HCT116 (cell line): Measurements from ENCODE around the gene UCP2. TPM values are rescaled to one million over a fixed set of nuclear protein-coding genes. Genes with fewer than 3 reads are reported as not detected.

ENCODE experiments used
- ATAC-seq: fragments of 200-7000 bp; cut with Tn5 transposase; 2 replicates; pipeline ENCODE4 v1.9.1; 2020; ENCODE audit warnings: mild to moderate bottlenecking, moderate library complexity
- BruUV-seq: library from RNA; stranded (reverse); fragments of 400-500 nt; replicated peaks from 2 replicates; lab custom pipeline; 2021; lab: Mats Ljungman, UMichigan
- CTCF ChIA-PET: fragments of 300-600 bp; sonication (Branson Sonifier 250); formaldehyde crosslinking; loops from one replicate; lab custom pipeline; 2021; ENCODE audit warnings: antibody characterized with exemption; lab: Charles Lee
- POLR2A ChIA-PET: fragments of 300-600, 350-600 bp; sonication (Branson Sonifier 250); formaldehyde crosslinking; loops from one replicate; lab custom pipeline; 2021; ENCODE audit warnings: antibody characterized with exemption; lab: Charles Lee
- RAD21 ChIA-PET, 2 experiments: fragments of 300-600 bp; sonication (Branson Sonifier 250); formaldehyde crosslinking; loops; one replicate each; lab custom pipeline; 2023; ENCODE audit warnings: low total read pairs in 2 of 2; ENCODE audit not compliant: uncharacterized antibody in 2 of 2, unreplicated experiment in 2 of 2, low non-redundant PET in 1 of 2; lab: Charles Lee
- DNase-seq: peaks from one replicate; pipeline ENCODE4 v3.0.0-alpha.2; 2010; ENCODE audit warnings: low read depth, low spot score
- H2AFZ ChIP-seq: fragments of 200-600 bp; shearing (Covaris generic), sonication (generic); 2 replicates; pipeline ENCODE4 v1.6.1; 2017; ENCODE audit warnings: low read depth, mixed run types, mixed read lengths, antibody characterized with exemption, low read length; ENCODE audit not compliant: poor library complexity, severe bottlenecking
- H3K27ac ChIP-seq: 2 replicates; pipeline ENCODE4 v1.5.1; 2012; ENCODE audit warnings: low read depth, low read length
- H3K27me3 ChIP-seq: fragments of 200-600 bp; sonication (generic); 2 replicates; pipeline ENCODE4 v1.6.1; 2016; ENCODE audit warnings: mixed run types, low read length, mixed read lengths; ENCODE audit not compliant: insufficient read depth
- H3K36me3 ChIP-seq, 2 experiments: fragments of 200-500 bp in 1 of 2; fragments of 200-600 bp in 1 of 2; sonication (Bioruptor generic) in 1 of 2; sonication (generic) in 1 of 2; 2 replicates each; pipeline versions ENCODE4 v1.5.1 to v1.6.1; 2014 to 2016; ENCODE audit warnings: low read length in 2 of 2, inconsistent platforms in 1 of 2, mixed read lengths in 1 of 2, mixed run types in 1 of 2; ENCODE audit not compliant: insufficient read depth in 2 of 2, control insufficient read depth in 1 of 2
- H3K4me1 ChIP-seq, 2 experiments: fragments of 200-600 bp in 1 of 2; sonication (generic) in 1 of 2; 2 replicates each; pipeline versions ENCODE4 v1.5.1 to v1.6.1; 2012 to 2017; ENCODE audit warnings: low read length in 2 of 2, inconsistent platforms in 1 of 2, mild to moderate bottlenecking in 1 of 2, mixed read lengths in 1 of 2, mixed run types in 1 of 2, moderate library complexity in 1 of 2; ENCODE audit not compliant: insufficient read depth in 2 of 2, control insufficient read depth in 1 of 2
- H3K4me2 ChIP-seq: fragments of 200-600 bp; sonication (generic); 2 replicates; pipeline ENCODE4 v1.6.1; 2017; ENCODE audit warnings: mixed run types, low read length, mixed read lengths
- H3K4me3 ChIP-seq, 2 experiments: fragments of 200-600 bp in 1 of 2; sonication (generic) in 1 of 2; replicated peaks in 1 of 2; 2 replicates each; pipeline ENCODE4 v1.5.1; 2011 to 2016; ENCODE audit warnings: low read length in 2 of 2, control low read depth in 1 of 2, low read depth in 1 of 2, mild to moderate bottlenecking in 1 of 2, mixed read lengths in 1 of 2, mixed run types in 1 of 2
- H3K79me2 ChIP-seq: fragments of 200-600 bp; sonication (generic); 2 replicates; pipeline ENCODE4 v1.6.1; 2017; ENCODE audit warnings: mild to moderate bottlenecking, mixed run types, low read length, moderate library complexity, mixed read lengths; ENCODE audit not compliant: insufficient read depth
- H3K9ac ChIP-seq: fragments of 200-600 bp; sonication (generic); 2 replicates; pipeline ENCODE4 v1.6.1; 2016; ENCODE audit warnings: low read length, mixed read lengths
- H3K9me2 ChIP-seq: fragments of 200-600 bp; sonication (generic), shearing (Covaris generic); 2 replicates; pipeline ENCODE4 v1.6.1; 2017; ENCODE audit warnings: mixed run types, mild to moderate bottlenecking, moderate library complexity; ENCODE audit not compliant: insufficient read depth
- H3K9me3 ChIP-seq, 2 experiments: fragments of 200-500 bp in 1 of 2; fragments of 200-600 bp in 1 of 2; sonication (Bioruptor generic) in 1 of 2; sonication (generic) in 1 of 2; 2 replicates each; pipeline ENCODE4 v1.6.1; 2014 to 2017; ENCODE audit warnings: low read length in 2 of 2, mixed read lengths in 2 of 2, inconsistent platforms in 1 of 2, low read depth in 1 of 2, mild to moderate bottlenecking in 1 of 2, mixed run types in 1 of 2, moderate library complexity in 1 of 2; ENCODE audit not compliant: control insufficient read depth in 1 of 2, insufficient read depth in 1 of 2
- H4K20me1 ChIP-seq: fragments of 200-600 bp; sonication (generic), shearing (Covaris generic); 2 replicates; pipeline ENCODE4 v1.6.1; 2017; ENCODE audit warnings: mixed run types, mild to moderate bottlenecking, moderate library complexity; ENCODE audit not compliant: insufficient read depth
- CBX3 ChIP-seq: IDR thresholded peaks from 2 replicates; pipeline ENCODE4 v1.6.1; 2012; ENCODE audit warnings: low read depth
- CEBPB ChIP-seq: IDR thresholded peaks from 2 replicates; pipeline ENCODE4 v1.6.1; 2012; ENCODE audit warnings: low read depth
- EZH2phosphoT487 ChIP-seq: fragments of 200-600 bp; IDR thresholded peaks from 2 replicates; pipeline ENCODE4 v1.6.1; 2018; ENCODE audit warnings: antibody characterized with exemption, borderline replicate concordance
- JUND ChIP-seq: IDR thresholded peaks from 2 replicates; pipeline ENCODE4 v1.6.1; 2012
- POLR2AphosphoS5 ChIP-seq: IDR thresholded peaks from 2 replicates; pipeline ENCODE4 v1.6.1; 2011; ENCODE audit warnings: mild to moderate bottlenecking, low read depth, low read length, moderate library complexity
- REST ChIP-seq: IDR thresholded peaks from 2 replicates; pipeline ENCODE4 v1.6.1; 2012; ENCODE audit warnings: low read depth
- TCF7L2 ChIP-seq: IDR thresholded peaks from 2 replicates; pipeline ENCODE4 v1.7.0; 2011; ENCODE audit warnings: borderline replicate concordance, inconsistent platforms; ENCODE audit not compliant: insufficient read depth, insufficient read length; ENCODE audit errors: extremely low read depth
- YY1 ChIP-seq: IDR thresholded peaks from 2 replicates; pipeline ENCODE4 v1.6.1; 2011; ENCODE audit warnings: low read length, low read depth, moderate library complexity, mild to moderate bottlenecking; ENCODE audit not compliant: insufficient replicate concordance; ENCODE audit errors: extremely low read depth
- ZBTB33 ChIP-seq: IDR thresholded peaks from 2 replicates; pipeline ENCODE4 v1.6.1; 2011; ENCODE audit warnings: mild to moderate bottlenecking, low read length, moderate library complexity; ENCODE audit not compliant: insufficient replicate concordance; ENCODE audit errors: extremely low read depth
- ZFX ChIP-seq: fragments of 450-650 bp; IDR thresholded peaks from 2 replicates; pipeline ENCODE4 v1.6.1; 2017
- intact Hi-C: fragments of 100-400 bp; cut with micrococcal nuclease; formaldehyde crosslinking; loops from 2 replicates; pipeline ENCODE4 v1.10.0; 2022
- total RNA-seq: library from RNA; stranded (reverse); gene quantifications from one replicate; pipeline ENCODE4 v1.2.1, GENCODE V29; 2021; ENCODE audit not compliant: unreplicated experiment

Gene UCP2
- total RNA-seq, 1 experiment from 2014 or later = 20.4 TPM

GRCh38 chr11:73949246-73949645 lies 33.4 kb downstream of the UCP2 start:
- RAD21 ChIA-PET = no interaction called here
- Histone ChIP-seq H3K27ac (no peak overlapping the region), H3K4me1 (no peaks in the 10 kb centered on the region), H3K27me3 (no peaks in the 10 kb centered on the region), H2AFZ (no peak overlapping the region), H3K4me2 (no peak overlapping the region), H3K4me3 (no peak overlapping the region), H3K9me3 (no peaks in the 10 kb centered on the region; a peak in 1 of 4 replicates), H3K9ac (no peak overlapping the region), H3K36me3 (no peaks in the 10 kb centered on the region), H3K9me2 (no peaks in the 10 kb centered on the region), H4K20me1 (no peaks in the 10 kb centered on the region), H3K79me2 (no peaks in the 10 kb centered on the region)
- CTCF ChIA-PET = no interaction called here
- no TSS peak for BruUV-seq
- DNase-seq (no peak), ATAC-seq (no peak)
- no peak for TF ChIP-seq YY1
- POLR2A ChIA-PET = no interaction called here
- intact Hi-C loops = no loop called here

- no peaks in the 10 kb centered on the region for H4K20me1 ChIP-seq
- RAD21 ChIA-PET = no interaction called here
- BruUV-seq = no TSS peak
- no peak overlapping the region for H3K4me2 ChIP-seq
- H2AFZ ChIP-seq = no peak overlapping the region
- TF ChIP-seq REST (no peak), ZFX (no peak), POLR2AphosphoS5 (no peak), ZBTB33 (no peak), TCF7L2 (no peak), CBX3 (no peak), JUND (no peak), EZH2phosphoT487 (no peak), CEBPB (no peak)
- no peaks in the 10 kb centered on the region for H3K4me1 ChIP-seq
- POLR2A ChIA-PET = no interaction called here
- ATAC-seq (no peak), DNase-seq (no peak)
- CTCF ChIA-PET = no interaction called here
- no peak overlapping the region for H3K9ac ChIP-seq
- H3K9me2 ChIP-seq = no peaks in the 10 kb centered on the region
- H3K79me2 ChIP-seq = no peaks in the 10 kb centered on the region
- H3K9me3 ChIP-seq = peaks cover 0 to 3% of the 10 kb centered on the region in 2 experiments; a peak in 2 of 4 replicates
- intact Hi-C loops = no loop called here
- no peaks in the 10 kb centered on the region for H3K27me3 ChIP-seq
- no peak overlapping the region for H3K27ac ChIP-seq
- no peak overlapping the region for H3K4me3 ChIP-seq
- H3K36me3 ChIP-seq = no peaks in the 10 kb centered on the region
These were observed 35.7 kb downstream of the UCP2 start for GRCh38 chr11:73946798-73947458.
